ENCODE data around the gene RIMBP2.

DNA sequence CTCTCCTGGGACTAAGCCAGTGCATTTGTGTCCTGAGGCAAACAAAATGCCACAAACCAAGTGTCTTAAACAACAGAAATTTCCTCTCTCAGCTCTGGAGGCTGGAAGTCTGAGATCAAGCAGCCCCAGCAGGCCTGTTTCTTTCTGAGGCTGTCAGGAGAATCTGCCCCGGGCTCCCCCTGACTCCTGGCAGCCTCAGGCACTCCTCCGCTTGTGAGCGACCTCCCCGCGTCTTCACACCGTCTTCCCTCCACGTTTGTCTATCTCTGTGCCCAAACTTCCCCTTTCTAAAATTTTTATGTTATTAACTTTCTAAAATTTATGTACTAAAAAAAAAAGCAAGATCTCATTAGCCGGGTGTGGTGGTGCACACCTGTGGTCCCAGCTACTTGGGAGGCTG, 59.7 kb downstream of the RIMBP2 start:
- TF ChIP-seq EZH2 (optimal IDR thresholded peaks at IDR 0.05; ENCODE audit: low read depth, low read length): no peak
- TF ChIP-seq, protein P1, sequence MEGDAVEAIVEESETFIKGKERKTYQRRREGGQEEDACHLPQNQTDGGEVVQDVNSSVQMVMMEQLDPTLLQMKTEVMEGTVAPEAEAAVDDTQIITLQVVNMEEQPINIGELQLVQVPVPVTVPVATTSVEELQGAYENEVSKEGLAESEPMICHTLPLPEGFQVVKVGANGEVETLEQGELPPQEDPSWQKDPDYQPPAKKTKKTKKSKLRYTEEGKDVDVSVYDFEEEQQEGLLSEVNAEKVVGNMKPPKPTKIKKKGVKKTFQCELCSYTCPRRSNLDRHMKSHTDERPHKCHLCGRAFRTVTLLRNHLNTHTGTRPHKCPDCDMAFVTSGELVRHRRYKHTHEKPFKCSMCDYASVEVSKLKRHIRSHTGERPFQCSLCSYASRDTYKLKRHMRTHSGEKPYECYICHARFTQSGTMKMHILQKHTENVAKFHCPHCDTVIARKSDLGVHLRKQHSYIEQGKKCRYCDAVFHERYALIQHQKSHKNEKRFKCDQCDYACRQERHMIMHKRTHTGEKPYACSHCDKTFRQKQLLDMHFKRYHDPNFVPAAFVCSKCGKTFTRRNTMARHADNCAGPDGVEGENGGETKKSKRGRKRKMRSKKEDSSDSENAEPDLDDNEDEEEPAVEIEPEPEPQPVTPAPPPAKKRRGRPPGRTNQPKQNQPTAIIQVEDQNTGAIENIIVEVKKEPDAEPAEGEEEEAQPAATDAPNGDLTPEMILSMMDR (IDR thresholded peaks at IDR 0.05; ENCODE audit: low read length): no peak
